Heart left ventricle (tissue), 13 donors: ENCODE measurements around the gene PARD3.

Experiments used
- POLR2A ChIP-seq, 2 donors: fragments of 450-650 bp; IDR thresholded peaks; one replicate each; pipeline ENCODE4 v1.6.1; 2017; ENCODE audit warnings: antibody characterized with exemption in 2 of 2, mild to moderate bottlenecking in 2 of 2, moderate library complexity in 2 of 2
- TF ChIP-seq, protein P1 (sequence below), 12 donors: fragments of 200-600 bp; sonication (generic) in 4 of 12; IDR thresholded peaks; one replicate each; pipeline versions ENCODE4 v1.5.0 to v1.8.0; 2018 to 2022; ENCODE audit warnings: antibody characterized with exemption in 12 of 12, mild to moderate bottlenecking in 5 of 12
- donor health status: ischemic (EF 13 %, LVEDD 7.1; RV severe dilation, severe dysfunction).
- donor health status: DM: no; HTN: yes; CAD: no.
- donor health status: DM: no; HTN: no; CAD: no.
- donor health status: ischemic (EF 25% LVEDD 6.9; RV normal size, moderate dysfunction).
- donor health status: ischemic (EF 25% LVEDD 5.7; RV mildly dilated, moderate dysfunction).
- donor health status: ischemic (EF 35%, LVEDD 5.7; RV mildly dilated, moderate dysfunction).
- donor health status: nonischemic (EF 11% LVEDD 7.7; RV severe dilation, severe dysfunction).
- donor health status: DM: yes; HTN: yes; CAD: no.
- donor health status: PGD.
- donor health status: ischemic (EF 29% LVEDD 5.4; RV normal size, mild dysfunction).
- donor health status: nonischemic (EF 23%, LVEDD 6.1; RV moderate dilation, normal function).

DNA sequence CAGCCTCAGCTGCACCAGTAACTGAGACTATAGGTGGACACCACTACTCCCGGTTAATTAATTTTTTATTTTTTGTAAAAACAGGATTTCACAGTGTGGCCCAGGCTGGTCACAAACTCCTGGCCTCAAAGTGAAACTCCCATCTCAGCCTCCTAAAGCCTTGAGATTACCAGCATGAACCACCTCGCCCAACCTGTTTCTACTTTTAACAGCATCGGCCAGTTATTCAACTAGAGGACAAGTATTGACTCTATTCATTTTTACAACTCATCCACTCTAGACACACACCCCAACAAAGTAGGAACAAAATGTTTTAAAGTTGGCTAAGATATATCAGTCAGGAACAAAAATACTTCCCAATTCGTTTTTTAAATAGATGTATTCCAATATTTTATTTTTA is 334.8 kb downstream of the PARD3 start:
- TF ChIP-seq, protein P1, sequence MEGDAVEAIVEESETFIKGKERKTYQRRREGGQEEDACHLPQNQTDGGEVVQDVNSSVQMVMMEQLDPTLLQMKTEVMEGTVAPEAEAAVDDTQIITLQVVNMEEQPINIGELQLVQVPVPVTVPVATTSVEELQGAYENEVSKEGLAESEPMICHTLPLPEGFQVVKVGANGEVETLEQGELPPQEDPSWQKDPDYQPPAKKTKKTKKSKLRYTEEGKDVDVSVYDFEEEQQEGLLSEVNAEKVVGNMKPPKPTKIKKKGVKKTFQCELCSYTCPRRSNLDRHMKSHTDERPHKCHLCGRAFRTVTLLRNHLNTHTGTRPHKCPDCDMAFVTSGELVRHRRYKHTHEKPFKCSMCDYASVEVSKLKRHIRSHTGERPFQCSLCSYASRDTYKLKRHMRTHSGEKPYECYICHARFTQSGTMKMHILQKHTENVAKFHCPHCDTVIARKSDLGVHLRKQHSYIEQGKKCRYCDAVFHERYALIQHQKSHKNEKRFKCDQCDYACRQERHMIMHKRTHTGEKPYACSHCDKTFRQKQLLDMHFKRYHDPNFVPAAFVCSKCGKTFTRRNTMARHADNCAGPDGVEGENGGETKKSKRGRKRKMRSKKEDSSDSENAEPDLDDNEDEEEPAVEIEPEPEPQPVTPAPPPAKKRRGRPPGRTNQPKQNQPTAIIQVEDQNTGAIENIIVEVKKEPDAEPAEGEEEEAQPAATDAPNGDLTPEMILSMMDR (IDR thresholded peaks at IDR 0.05) = no peak
- no peak for TF ChIP-seq POLR2A (IDR thresholded peaks at IDR 0.05)
